Sigmoid colon (tissue), 7 donors: Measurements from ENCODE around the gene CAMTA1. TPM values are rescaled to one million over a fixed set of nuclear protein-coding genes. Genes with fewer than 3 reads are reported as not detected.

Experiments used
- DNase-seq: peaks from one replicate; pipeline ENCODE4 v3.0.0-alpha.2; 2019
- H3K27ac ChIP-seq, 4 donors: fragments of 200-600 bp; sonication (generic); one replicate each; pipeline ENCODE4 v1.5.1; 2016 to 2019; ENCODE audit warnings: mild to moderate bottlenecking in 1 of 4
- H3K27me3 ChIP-seq, 3 donors: fragments of 200-600 bp; sonication (generic); one replicate each; pipeline ENCODE4 v1.5.1; 2019; ENCODE audit warnings: mild to moderate bottlenecking in 1 of 3
- H3K36me3 ChIP-seq, 4 donors: fragments of 200-600 bp; sonication (generic); one replicate each; pipeline ENCODE4 v1.5.1; 2016 to 2019
- H3K4me1 ChIP-seq, 4 donors: fragments of 200-600 bp; sonication (generic); one replicate each; pipeline ENCODE4 v1.5.1; 2017 to 2019
- H3K4me3 ChIP-seq, 4 donors: fragments of 200-600 bp; sonication (generic); one replicate each; pipeline ENCODE4 v1.5.1; 2017 to 2019; ENCODE audit warnings: mild to moderate bottlenecking in 2 of 4, moderate library complexity in 1 of 4
- H3K9me3 ChIP-seq, 4 donors: fragments of 200-600 bp in 3 of 4; sonication (generic) in 3 of 4; one replicate each; pipeline versions ENCODE4 v1.5.1 to v1.6.1; 2013 to 2019
- CTCF ChIP-seq, 4 experiments: fragments of 450-650 bp in 3 of 4; fragments of 200-600 bp in 1 of 4; IDR thresholded peaks; one replicate each; pipeline ENCODE4 v1.5.1; 2016 to 2019; ENCODE audit warnings: antibody characterized with exemption in 4 of 4, mild to moderate bottlenecking in 3 of 4, moderate library complexity in 2 of 4
- EP300 ChIP-seq, 4 donors: sonication (generic); formaldehyde crosslinking; IDR thresholded peaks; one replicate each; pipeline ENCODE4 v1.6.1; 2017; ENCODE audit warnings: antibody characterized with exemption in 4 of 4
- POLR2A ChIP-seq, 2 donors: fragments of 450-650 bp; IDR thresholded peaks; one replicate each; pipeline ENCODE4 v1.6.1; 2016; ENCODE audit warnings: antibody characterized with exemption in 2 of 2, mild to moderate bottlenecking in 2 of 2, moderate library complexity in 2 of 2
- POLR2AphosphoS5 ChIP-seq, 4 donors: sonication (generic); formaldehyde crosslinking; IDR thresholded peaks; one replicate each; pipeline ENCODE4 v1.6.1; 2017; ENCODE audit warnings: antibody characterized with exemption in 4 of 4
- WGBS, 2 donors: extraction: QIAGEN DNeasy Blood & Tissue Kit; methylation state at CpG; one replicate each; pipeline ENCODE4 v1.1.7; 2013; 5-methylcytosine and 5-hydroxymethylcytosine counted together
- intact Hi-C: fragments of 100-400 bp; cut with DNase I; formaldehyde crosslinking; loops from one replicate; pipeline ENCODE4 v1.15.1; 2023
- polyA plus RNA-seq, 3 donors: library from polyadenylated mRNA; stranded (reverse); fragments of 200-250 nt; gene quantifications; one replicate each; pipeline ENCODE4 v1.2.3, GENCODE V29; 2013
- total RNA-seq, 4 donors: library from RNA; depleted of rRNA; stranded (reverse); fragments of >200 nt; gene quantifications; one replicate each; pipeline ENCODE4 v1.1.0, GENCODE V29; 2016
- donor health status: healthy with polysubstance abuse.
- donor health status: Bipolar disorder and iron deficiency.
- donor health status: healthy.

The CAMTA1 gene
- total and polyA plus RNA-seq, 7 donors: 97.9 to 196 (median 177) TPM

GRCh38 chr1:7373251-7373650, 588.0 kb downstream of the CAMTA1 start:
- 89 to 90% methylated on average over 11 of the region's 11 CpGs for WGBS, 2 donors
- Histone ChIP-seq H3K27ac (no peak overlapping the region), H3K4me3 (no peak overlapping the region), H3K36me3 (no peaks in the 10 kb centered on the region), H3K9me3 (no peaks in the 10 kb centered on the region), H3K4me1 (peaks cover 0 to 5% (median 0%) of the 10 kb centered on the region in 4 donors), H3K27me3 (no peaks in the 10 kb centered on the region)
- intact Hi-C loops: no loop called here
- peak; percentile 35 for DNase-seq
- TF ChIP-seq CTCF (IDR thresholded peaks at IDR 0.05): no peak
- TF ChIP-seq POLR2AphosphoS5 (IDR thresholded peaks at IDR 0.05): no peak
- TF ChIP-seq EP300 (IDR thresholded peaks at IDR 0.05): no peak
- no peak for TF ChIP-seq POLR2A (IDR thresholded peaks at IDR 0.05)

GRCh38 chr1:7373876-7374562, 588.8 kb downstream of the CAMTA1 start:
- Histone ChIP-seq H3K4me1 (peaks cover 0 to 13% (median 2%) of the 10 kb centered on the region in 4 donors), H3K9me3 (no peaks in the 10 kb centered on the region), H3K36me3 (no peaks in the 10 kb centered on the region), H3K27ac (no peak overlapping the region), H3K4me3 (no peak overlapping the region), H3K27me3 (no peaks in the 10 kb centered on the region)
- 43 to 65% methylated on average over 14 of the region's 14 CpGs for WGBS, 2 donors
- no peak for TF ChIP-seq CTCF (IDR thresholded peaks at IDR 0.05)
- intact Hi-C loops: no loop called here
- peak; percentile 42 for DNase-seq

GRCh38 chr1:7374563-7375160, 589.4 kb downstream of the CAMTA1 start:
- TF ChIP-seq POLR2A (IDR thresholded peaks at IDR 0.05) (no peak), POLR2AphosphoS5 (IDR thresholded peaks at IDR 0.05) (no peak), CTCF (IDR thresholded peaks at IDR 0.05) (no peak), EP300 (IDR thresholded peaks at IDR 0.05) (no peak)
- H3K4me1 ChIP-seq: peaks cover 0 to 17% (median 6%) of the 10 kb centered on the region in 4 donors
- H3K4me3 ChIP-seq: no peak overlapping the region
- H3K36me3 ChIP-seq: no peaks in the 10 kb centered on the region
- no peaks in the 10 kb centered on the region for H3K27me3 ChIP-seq
- no peaks in the 10 kb centered on the region for H3K9me3 ChIP-seq
- WGBS, 2 donors: 94 to 96% methylated on average over 12 of the region's 12 CpGs
- peak; percentile 21 for DNase-seq
- intact Hi-C loops: no loop called here
- H3K27ac ChIP-seq: no peak overlapping the region

- H3K4me3 ChIP-seq: no peak overlapping the region
- no peak overlapping the region for H3K27ac ChIP-seq
- WGBS, 2 donors: 88 to 90% methylated on average over 7 of the region's 7 CpGs
- H3K27me3 ChIP-seq: no peaks in the 10 kb centered on the region
- no peaks in the 10 kb centered on the region for H3K36me3 ChIP-seq
- H3K4me1 ChIP-seq: peaks cover 0 to 24% (median 13%) of the 10 kb centered on the region in 4 donors
- intact Hi-C loops: no loop called here
- TF ChIP-seq EP300 (IDR thresholded peaks at IDR 0.05) (no peak), POLR2AphosphoS5 (IDR thresholded peaks at IDR 0.05) (no peak), POLR2A (IDR thresholded peaks at IDR 0.05) (no peak), CTCF (IDR thresholded peaks at IDR 0.05) (no peak)
- no peaks in the 10 kb centered on the region for H3K9me3 ChIP-seq
- peak; percentile 28 for DNase-seq
Measured at GRCh38 chr1:7375329-7375728, 590.1 kb downstream of the CAMTA1 start.
